C4-2B (cell line): Measurements from ENCODE around the gene YWHAG.

ENCODE experiments used
- CTCF ChIP-seq: fragments of 450-650 bp; conservative IDR thresholded peaks from 2 replicates; pipeline ENCODE4 v1.5.1; 2017; ENCODE audit warnings: mild to moderate bottlenecking
- ZFX ChIP-seq: fragments of 450-650 bp; IDR thresholded peaks from 2 replicates; pipeline ENCODE4 v1.6.1; 2017

DNA sequence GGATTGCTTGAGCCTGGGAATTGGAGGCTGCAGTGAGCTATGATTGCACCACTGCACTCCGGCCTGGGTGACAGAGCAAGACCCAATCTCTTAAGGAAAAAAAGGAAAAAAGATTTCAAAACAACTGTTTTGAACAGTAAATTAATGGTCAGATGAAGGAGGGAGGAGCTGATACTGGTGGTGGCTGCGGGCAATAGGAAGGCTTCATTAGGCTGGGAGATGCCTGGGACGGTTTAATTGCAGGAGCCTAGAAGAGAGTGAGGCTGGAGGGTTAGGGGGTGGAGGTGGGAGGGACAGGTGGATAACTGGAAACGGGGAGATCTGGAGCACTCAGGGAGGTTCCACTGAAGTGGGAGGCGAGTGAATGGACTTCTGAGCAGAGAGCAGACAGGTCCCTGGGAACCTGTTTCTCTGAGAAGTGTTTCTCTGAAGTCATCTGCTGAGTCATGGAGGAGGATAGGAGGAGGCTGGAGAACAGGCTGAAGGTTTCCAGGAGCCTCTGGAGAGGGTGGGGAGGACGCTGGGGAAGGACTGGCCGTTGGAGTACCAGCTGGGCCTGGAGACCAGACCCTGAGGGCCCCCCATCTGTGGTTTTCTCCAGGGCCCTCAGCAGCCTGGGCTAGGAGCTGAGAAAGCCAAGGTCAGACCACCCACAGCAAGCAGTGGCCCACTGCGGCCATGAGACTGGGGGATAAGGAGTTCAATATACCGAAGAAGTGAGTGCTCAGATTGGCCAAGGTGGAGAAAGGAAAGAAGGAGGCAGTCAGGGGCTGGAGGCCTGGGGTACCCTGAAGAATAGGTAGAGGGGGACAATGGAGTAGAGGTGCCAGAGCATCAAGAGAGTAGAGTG is 14.4 kb upstream of the YWHAG start:
- TF ChIP-seq CTCF (no peak), ZFX (no peak)
